Measurements from ENCODE around the gene CTCF.

CTCF gene

DNA sequence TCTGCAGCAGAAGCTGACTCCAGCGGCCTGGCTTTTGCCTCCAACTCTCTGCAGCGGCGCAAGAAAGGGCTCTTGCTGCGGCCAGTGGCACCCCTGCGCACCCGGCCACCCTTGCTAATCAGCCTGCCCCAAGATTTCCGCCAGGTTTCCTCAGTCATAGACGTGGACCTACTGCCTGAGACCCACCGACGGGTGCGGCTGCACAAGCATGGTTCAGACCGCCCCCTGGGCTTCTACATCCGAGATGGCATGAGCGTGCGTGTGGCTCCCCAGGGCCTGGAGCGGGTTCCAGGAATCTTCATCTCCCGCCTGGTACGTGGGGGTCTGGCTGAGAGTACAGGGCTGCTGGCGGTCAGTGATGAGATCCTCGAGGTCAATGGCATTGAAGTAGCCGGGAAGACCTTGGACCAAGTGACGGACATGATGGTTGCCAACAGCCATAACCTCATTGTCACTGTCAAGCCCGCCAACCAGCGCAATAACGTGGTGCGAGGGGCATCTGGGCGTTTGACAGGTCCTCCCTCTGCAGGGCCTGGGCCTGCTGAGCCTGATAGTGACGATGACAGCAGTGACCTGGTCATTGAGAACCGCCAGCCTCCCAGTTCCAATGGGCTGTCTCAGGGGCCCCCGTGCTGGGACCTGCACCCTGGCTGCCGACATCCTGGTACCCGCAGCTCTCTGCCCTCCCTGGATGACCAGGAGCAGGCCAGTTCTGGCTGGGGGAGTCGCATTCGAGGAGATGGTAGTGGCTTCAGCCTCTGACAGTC lies 99.7 kb downstream of the CTCF start:
- Histone ChIP-seq H3K9me3 (no peaks in the 10 kb centered on the region), H3K4me1 (ENCODE audit: control insufficient read depth in 1 of 2, insufficient read depth in 1 of 2, low read depth in 1 of 2, low read length in 1 of 2) (peaks cover 36 to 39% of the 10 kb centered on the region in 2 experiments), H3K27me3 (peaks cover 8% of the 10 kb centered on the region), H3K36me3 (peaks cover 18% of the 10 kb centered on the region), H3K4me3 (ENCODE audit: low read depth in 1 of 2, low read length in 1 of 2) (peak overlapping the region in 1 of 2 experiments; percentile 99), H3K27ac (no peak overlapping the region)
- TF ChIP-seq, protein P1, sequence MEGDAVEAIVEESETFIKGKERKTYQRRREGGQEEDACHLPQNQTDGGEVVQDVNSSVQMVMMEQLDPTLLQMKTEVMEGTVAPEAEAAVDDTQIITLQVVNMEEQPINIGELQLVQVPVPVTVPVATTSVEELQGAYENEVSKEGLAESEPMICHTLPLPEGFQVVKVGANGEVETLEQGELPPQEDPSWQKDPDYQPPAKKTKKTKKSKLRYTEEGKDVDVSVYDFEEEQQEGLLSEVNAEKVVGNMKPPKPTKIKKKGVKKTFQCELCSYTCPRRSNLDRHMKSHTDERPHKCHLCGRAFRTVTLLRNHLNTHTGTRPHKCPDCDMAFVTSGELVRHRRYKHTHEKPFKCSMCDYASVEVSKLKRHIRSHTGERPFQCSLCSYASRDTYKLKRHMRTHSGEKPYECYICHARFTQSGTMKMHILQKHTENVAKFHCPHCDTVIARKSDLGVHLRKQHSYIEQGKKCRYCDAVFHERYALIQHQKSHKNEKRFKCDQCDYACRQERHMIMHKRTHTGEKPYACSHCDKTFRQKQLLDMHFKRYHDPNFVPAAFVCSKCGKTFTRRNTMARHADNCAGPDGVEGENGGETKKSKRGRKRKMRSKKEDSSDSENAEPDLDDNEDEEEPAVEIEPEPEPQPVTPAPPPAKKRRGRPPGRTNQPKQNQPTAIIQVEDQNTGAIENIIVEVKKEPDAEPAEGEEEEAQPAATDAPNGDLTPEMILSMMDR (IDR thresholded peaks at IDR 0.05) = no peak

DNA sequence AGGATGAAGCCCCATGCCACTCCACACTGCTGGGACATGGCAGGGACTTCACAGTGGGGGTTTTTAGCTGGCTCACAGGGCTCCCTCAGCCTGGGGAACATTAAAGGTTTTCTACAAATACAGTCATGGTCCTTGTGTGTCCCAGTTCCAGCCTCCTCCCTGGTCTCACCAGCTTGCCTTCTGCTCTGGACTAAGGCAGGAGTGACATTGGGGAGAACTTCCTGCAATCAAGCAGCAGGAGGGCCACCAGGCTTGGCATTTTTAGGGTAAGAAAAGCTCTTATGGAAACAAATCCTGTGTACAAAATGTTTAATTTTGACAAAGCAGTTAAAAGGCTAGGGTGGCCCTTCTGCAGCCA lies 100.3 kb downstream of the CTCF start:
- H3K4me3 ChIP-seq (ENCODE audit: low read depth in 1 of 2, low read length in 1 of 2) = no peak overlapping the region
- H3K4me1 ChIP-seq (ENCODE audit: control insufficient read depth in 1 of 2, insufficient read depth in 1 of 2, low read depth in 1 of 2, low read length in 1 of 2) = peaks cover 42 to 44% of the 10 kb centered on the region in 2 experiments
- peaks cover 14% of the 10 kb centered on the region for H3K36me3 ChIP-seq
- peaks cover 8% of the 10 kb centered on the region for H3K27me3 ChIP-seq
- H3K9me3 ChIP-seq = no peaks in the 10 kb centered on the region
- TF ChIP-seq, protein P1 (IDR thresholded peaks at IDR 0.05) = no peak
- no peak overlapping the region for H3K27ac ChIP-seq

DNA sequence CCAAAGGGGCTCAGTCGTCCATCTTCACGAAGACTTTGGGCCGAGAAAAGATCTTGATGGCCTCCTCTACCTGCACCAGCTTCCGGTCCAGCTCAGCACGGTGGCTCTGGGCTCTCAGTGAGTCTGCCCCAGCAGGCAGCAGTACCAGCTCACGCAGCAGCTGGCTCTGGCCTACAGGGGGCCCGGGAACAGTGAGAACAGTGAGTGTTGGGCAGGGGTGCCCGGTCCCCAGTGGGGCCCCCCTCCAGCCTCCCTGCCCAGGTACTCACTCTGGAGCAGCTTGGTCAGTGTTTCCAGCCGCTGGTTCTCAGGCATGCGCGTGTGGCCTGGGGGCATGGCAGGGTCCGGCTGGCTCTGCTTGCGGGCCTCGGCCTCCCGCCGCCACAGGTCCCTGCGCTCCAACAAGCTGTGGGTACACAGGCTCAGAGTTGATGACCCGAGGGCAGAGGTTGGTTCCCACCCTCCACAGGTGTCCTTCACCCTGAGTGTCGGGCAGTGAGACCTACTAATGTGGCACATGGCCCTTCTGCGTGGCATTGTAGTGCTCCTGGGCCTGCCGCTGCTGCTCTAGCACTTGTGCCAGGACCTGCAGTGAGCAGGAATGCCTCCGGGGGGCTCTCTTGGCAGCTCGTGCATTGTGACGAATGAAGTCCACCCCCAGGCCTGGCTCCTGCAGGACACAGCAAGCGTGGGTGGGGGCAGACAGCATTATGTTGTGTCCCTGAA lies 101.0 kb downstream of the CTCF start:
- peaks cover 49 to 51% of the 10 kb centered on the region in 2 experiments for H3K4me1 ChIP-seq (ENCODE audit: control insufficient read depth in 1 of 2, insufficient read depth in 1 of 2, low read depth in 1 of 2, low read length in 1 of 2)

DNA sequence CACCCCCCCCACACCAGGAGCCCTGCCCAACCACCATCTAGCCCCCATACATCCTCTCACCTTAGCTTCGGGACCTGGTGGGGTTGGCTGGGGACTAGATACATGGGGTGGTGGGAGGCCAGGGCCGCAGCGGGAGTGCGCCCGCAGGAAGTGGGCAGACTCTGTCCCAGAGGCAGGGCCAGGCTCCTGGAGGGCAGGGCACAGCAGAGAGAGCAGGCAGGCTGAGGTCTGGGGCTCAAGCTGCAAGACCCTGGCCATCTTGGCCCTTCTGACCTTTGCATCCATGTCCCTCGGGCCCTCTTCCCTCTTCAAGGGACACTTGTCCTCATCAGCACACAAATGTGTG lies 101.5 kb downstream of the CTCF start:
- H3K4me1 ChIP-seq (ENCODE audit: control insufficient read depth in 1 of 2, insufficient read depth in 1 of 2, low read depth in 1 of 2, low read length in 1 of 2) = peaks cover 50 to 53% of the 10 kb centered on the region in 2 experiments
- peaks cover 6% of the 10 kb centered on the region for H3K36me3 ChIP-seq
- no peaks in the 10 kb centered on the region for H3K9me3 ChIP-seq
- H3K4me3 ChIP-seq (ENCODE audit: low read depth in 1 of 2, low read length in 1 of 2) = no peak overlapping the region
- no peak overlapping the region for H3K27ac ChIP-seq
- TF ChIP-seq, protein P1 (IDR thresholded peaks at IDR 0.05) = no peak
- peaks cover 8% of the 10 kb centered on the region for H3K27me3 ChIP-seq

More for the DNA sequence above, 101.0 kb downstream of the CTCF start:
- TF ChIP-seq, protein P1 (IDR thresholded peaks at IDR 0.05) = no peak
- no peak overlapping the region for H3K27ac ChIP-seq
- H3K9me3 ChIP-seq = no peaks in the 10 kb centered on the region
- peaks cover 8% of the 10 kb centered on the region for H3K27me3 ChIP-seq
- peaks cover 7% of the 10 kb centered on the region for H3K36me3 ChIP-seq
- no peak overlapping the region for H3K4me3 ChIP-seq (ENCODE audit: low read depth in 1 of 2, low read length in 1 of 2)

DNA sequence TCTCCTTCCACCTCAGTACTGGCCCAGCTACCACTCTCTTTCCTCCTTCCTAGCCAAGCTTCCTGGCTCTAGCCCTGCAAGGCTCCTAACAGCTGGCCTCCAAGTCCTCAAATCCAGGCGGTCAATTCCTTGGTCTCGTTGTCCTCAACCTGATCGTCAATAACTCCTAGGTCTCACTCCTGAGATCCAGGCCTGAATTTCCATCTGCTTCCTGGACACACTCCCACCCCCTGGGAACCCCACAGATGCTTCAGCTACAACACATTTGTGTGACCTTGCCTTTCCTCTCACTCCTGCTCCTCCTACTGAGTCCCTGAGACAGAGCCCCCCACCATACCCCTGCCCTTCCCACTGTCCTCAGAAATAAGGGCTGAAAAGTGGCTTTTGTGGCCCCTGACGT lies 101.9 kb downstream of the CTCF start:
- no peak overlapping the region for H3K27ac ChIP-seq
- TF ChIP-seq, protein P1 (IDR thresholded peaks at IDR 0.05) = no peak
- H3K36me3 ChIP-seq = peaks cover 6% of the 10 kb centered on the region
- H3K4me1 ChIP-seq (ENCODE audit: control insufficient read depth in 1 of 2, insufficient read depth in 1 of 2, low read depth in 1 of 2, low read length in 1 of 2) = peaks cover 50 to 53% of the 10 kb centered on the region in 2 experiments
- H3K27me3 ChIP-seq = peaks cover 8% of the 10 kb centered on the region
- H3K4me3 ChIP-seq (ENCODE audit: low read depth in 1 of 2, low read length in 1 of 2) = no peak overlapping the region
- no peaks in the 10 kb centered on the region for H3K9me3 ChIP-seq

Data from neutrophil (primary cell).